NCI-H128 (cell line): ENCODE measurements around the gene PLIN3.
A peak's percentile ranks its signal among the peaks of the same experiment; 100 is the strongest.
"Not testable (repeated sequence)": the region's sequence is repeated elsewhere in the genome, so short reads cannot be mapped to it uniquely, and the experiment has no call there.

Experiments used
- DNase-seq: peaks from one replicate; lab custom pipeline; 2025; ENCODE audit not compliant: unreplicated experiment; lab: John Stamatoyannopoulos, UW

PLIN3 gene

GRCh38 chr19:4814625-4815425, 52.6 kb downstream of the PLIN3 start:
- DNase-seq: no peak

- DNase-seq: no peak
Observed at GRCh38 chr19:4811328-4812131, 55.9 kb downstream of the PLIN3 start.

GRCh38 chr19:4807188-4807587, 60.3 kb downstream of the PLIN3 start:
- DNase-seq: no peak

GRCh38 chr19:4806384-4806783, 61.1 kb downstream of the PLIN3 start:
- DNase-seq: no peak

- DNase-seq: not testable (repeated sequence)
Observed at GRCh38 chr19:4805140-4805539, 62.3 kb downstream of the PLIN3 start.

GRCh38 chr19:4803736-4804695, 63.5 kb downstream of the PLIN3 start:
- DNase-seq: peak; percentile 50

- DNase-seq: no peak
Observed at GRCh38 chr19:4802711-4803110, 64.8 kb downstream of the PLIN3 start.

- no peak for DNase-seq
Observed at GRCh38 chr19:4801085-4801619, 66.3 kb downstream of the PLIN3 start.

GRCh38 chr19:4800591-4801081, 66.8 kb downstream of the PLIN3 start:
- DNase-seq: no peak

- DNase-seq: no peak
Observed at GRCh38 chr19:4795400-4795799, 72.1 kb downstream of the PLIN3 start.

GRCh38 chr19:4794971-4795370, 72.5 kb downstream of the PLIN3 start:
- DNase-seq: no peak

- DNase-seq: not testable (repeated sequence)
Observed at GRCh38 chr19:4793278-4793677, 74.2 kb downstream of the PLIN3 start.

GRCh38 chr19:4792866-4793195, 74.6 kb downstream of the PLIN3 start:
- DNase-seq: not testable (repeated sequence)

- not testable (repeated sequence) for DNase-seq
Observed at GRCh38 chr19:4792019-4792865, 75.2 kb downstream of the PLIN3 start.

GRCh38 chr19:4791183-4792018, 76.1 kb downstream of the PLIN3 start, which contains the start of gene FEM1A:
FEM1A (plus strand) TSS chr19:4791734; CDS start chr19:4791855, 121 bp downstream.
- DNase-seq: peak; percentile 100
